ENCODE measurements around the gene WDTC1.
"Not testable (repeated sequence)": the region's sequence is repeated elsewhere in the genome, so short reads cannot be mapped to it uniquely, and the experiment has no call there.

WDTC1 gene, protein sequence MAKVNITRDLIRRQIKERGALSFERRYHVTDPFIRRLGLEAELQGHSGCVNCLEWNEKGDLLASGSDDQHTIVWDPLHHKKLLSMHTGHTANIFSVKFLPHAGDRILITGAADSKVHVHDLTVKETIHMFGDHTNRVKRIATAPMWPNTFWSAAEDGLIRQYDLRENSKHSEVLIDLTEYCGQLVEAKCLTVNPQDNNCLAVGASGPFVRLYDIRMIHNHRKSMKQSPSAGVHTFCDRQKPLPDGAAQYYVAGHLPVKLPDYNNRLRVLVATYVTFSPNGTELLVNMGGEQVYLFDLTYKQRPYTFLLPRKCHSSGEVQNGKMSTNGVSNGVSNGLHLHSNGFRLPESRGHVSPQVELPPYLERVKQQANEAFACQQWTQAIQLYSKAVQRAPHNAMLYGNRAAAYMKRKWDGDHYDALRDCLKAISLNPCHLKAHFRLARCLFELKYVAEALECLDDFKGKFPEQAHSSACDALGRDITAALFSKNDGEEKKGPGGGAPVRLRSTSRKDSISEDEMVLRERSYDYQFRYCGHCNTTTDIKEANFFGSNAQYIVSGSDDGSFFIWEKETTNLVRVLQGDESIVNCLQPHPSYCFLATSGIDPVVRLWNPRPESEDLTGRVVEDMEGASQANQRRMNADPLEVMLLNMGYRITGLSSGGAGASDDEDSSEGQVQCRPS

DNA sequence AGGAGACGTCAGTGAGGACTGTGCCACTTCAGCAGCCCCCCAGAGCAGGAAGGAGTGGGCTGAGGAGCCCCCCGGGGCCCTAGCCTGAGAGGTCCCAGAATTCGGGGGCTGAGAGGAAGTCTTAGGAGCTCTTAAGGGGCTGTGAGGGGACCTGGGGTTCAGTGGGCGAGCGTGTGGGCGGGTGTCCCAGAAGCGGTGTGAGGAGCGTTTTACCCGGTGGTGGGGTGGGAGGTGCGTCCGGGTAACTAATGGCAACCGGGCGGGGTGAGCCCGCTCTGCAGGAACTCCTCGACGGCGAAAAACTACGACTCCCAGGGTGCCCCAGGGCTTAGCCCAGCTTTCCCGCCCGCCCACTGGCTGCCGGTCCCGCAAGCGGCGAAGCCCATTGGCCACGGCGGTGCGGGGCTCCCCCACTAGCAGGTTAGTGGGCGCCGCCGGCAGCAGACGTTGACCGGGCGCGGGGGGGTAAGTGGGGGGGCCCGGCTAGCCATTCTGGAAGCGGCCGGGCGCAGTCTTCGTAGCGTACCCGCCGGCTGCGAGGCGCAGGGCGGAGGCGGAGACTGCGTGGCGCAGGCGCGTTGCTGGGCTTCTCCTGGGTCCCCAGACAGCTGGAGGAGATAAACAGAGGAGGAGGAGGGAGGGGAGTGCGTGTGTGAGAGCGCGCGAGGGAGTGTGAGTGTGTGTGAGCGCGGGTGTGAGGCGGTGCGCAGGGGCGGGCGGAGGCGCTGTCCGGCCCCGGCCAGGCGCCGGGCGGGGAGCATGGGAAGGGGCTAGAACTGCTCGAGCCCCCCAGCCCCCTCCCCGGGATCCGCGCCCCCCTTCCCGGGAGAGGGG is at the start of gene WDTC1:
WDTC1 (plus strand) TSS at position 584 of the 834 bp plus-strand sequence. CDS start 26,423 bp downstream, outside the sequence.
- DNase-seq = peak; percentile 92 to 96

DNA sequence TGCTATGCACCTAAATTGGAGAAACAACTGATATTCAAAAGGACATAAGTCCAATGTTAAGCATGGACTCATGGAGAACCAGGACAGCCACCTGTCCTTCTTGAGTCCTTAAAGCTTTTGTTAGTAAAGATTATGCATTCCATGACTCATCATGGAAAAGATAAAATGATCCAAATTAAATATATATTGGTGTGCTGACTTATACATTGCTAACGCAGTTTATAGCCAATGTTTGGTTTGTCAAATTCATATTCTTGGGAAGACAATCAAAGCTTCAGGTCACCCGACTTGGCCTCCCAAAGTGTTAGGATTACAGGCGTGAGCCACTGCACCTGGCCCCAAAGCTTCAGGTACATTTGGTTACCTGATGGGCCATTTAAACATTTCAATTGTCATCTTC is 49.8 kb upstream of the WDTC1 start:
- not testable (repeated sequence) for DNase-seq

GRCh38 chr1:27192039-27192529 is 42.3 kb upstream of the WDTC1 start:
- no peak for DNase-seq

GRCh38 chr1:27193194-27193593 is 41.2 kb upstream of the WDTC1 start:
- DNase-seq = no peak

DNA sequence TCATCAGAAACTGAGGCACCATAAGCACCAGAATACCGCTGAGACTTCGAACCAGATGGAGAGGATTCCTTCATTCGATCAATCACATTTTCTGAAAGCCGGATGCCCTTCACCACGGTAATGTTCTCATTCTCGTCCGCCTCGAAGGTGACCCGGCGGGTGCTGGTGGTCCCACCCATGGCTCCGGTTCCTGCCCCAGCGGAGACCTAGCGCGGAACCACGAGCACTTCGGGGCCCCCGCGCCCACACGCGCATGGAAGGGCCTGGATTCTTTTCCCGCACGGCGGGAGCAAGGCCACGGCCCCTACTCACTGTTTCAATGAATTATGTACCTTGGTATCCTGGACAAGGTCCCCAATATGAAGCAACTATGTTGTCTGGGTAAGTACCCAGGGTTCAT is 33.1 kb upstream of the WDTC1 start:
- no peak for DNase-seq

DNA sequence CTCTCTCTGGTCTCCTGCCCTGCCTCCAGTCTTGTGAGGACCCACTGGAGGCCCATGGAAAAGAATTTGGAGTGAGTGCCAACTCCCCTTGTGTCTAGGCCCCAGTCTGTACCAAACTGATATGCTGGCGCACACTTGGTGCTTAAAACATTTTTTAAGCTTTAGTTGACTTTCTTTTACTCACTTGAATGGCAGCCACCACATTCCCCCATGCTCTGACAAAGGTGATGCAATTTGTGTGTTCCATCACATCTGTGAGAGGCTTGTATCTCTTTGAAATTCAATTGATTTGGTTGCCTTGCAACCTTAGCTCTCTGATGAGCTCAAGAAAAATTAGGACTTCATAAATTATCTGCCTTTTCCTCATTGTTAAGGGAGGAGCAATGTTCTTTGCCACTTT is 30.5 kb upstream of the WDTC1 start:
- DNase-seq = no peak

DNA sequence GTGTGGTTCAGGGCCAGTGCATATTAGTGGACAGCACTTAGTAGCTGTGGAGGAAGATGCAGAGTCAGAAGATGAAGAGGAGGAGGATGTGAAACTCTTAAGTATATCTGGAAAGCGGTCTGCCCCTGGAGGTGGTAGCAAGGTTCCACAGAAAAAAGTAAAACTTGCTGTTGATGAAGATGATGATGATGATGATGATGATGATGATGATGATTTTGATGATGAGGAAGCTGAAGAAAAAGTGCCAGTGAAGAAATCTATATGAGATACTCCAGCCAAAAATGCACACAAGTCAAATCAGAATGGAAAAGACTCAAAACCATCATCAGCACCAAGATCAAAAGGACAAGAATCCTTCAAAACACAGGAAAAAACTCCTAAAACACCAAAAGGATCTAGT is 27.2 kb upstream of the WDTC1 start:
- DNase-seq = not testable (repeated sequence)

GRCh38 chr1:27208143-27208850 is 26.1 kb upstream of the WDTC1 start:
- not testable (repeated sequence) for DNase-seq

- no peak for DNase-seq
Measured at GRCh38 chr1:27216466-27216865, 18.0 kb upstream of the WDTC1 start.

DNA sequence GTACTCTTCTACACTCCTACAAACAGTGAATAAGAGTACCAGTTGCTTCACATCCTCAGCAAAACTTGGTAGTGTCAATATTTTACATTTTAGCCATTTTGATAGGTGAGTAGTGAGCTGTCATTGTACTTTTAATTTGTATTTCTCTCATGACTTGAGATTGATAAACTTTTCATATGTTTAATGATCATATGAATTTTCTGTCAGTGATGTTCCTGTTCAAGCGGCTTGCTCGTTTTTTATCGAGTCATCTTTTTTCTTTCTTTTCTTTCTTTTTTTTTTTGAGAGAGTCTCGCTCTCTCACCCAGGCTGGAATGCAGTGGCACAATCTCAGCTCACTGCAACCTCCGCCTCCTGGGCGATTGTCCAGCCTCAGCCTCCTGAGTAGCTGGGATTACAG is 17.0 kb upstream of the WDTC1 start:
- no peak for DNase-seq

DNA sequence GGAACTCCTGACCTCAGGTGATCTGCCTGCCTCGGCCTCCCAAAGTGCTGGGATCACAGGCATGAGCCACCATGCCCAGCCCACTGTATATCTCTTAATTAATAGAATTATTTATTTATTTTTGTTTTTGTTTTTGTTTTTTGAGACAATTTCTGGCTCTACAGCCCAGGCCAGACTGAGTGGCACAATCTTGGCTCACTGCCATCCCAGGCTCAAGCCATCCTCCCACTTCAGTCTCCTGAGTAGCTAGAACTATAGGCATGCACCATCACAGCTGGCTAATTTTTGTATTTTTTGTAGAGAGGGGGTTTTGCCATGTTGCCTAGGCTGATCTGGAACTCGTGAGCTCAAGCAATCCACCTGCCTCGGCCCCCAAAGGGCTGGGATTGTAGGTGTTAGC is 15.7 kb upstream of the WDTC1 start:
- peak in 1 of 2 experiments; percentile 53 for DNase-seq

DNA sequence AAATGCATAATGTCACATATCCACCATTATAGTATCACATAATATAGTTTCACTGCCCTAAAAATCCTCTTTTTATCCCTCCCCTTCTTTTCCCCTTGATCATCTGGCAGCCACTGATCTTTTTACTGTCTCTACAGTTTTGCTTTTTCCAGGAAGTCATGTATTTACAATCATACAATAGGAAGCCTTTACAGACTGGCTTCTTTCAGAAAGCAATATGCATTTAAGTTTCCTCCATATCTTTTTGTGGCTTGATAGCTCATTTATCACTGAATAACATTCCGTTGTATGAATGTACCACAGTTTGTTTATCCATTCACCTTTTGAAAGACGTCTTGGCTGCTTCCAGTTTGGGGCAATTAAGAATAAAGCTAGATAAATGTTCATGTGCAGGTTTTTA is 14.3 kb upstream of the WDTC1 start:
- DNase-seq = peak in 1 of 2 experiments; percentile 12

DNA sequence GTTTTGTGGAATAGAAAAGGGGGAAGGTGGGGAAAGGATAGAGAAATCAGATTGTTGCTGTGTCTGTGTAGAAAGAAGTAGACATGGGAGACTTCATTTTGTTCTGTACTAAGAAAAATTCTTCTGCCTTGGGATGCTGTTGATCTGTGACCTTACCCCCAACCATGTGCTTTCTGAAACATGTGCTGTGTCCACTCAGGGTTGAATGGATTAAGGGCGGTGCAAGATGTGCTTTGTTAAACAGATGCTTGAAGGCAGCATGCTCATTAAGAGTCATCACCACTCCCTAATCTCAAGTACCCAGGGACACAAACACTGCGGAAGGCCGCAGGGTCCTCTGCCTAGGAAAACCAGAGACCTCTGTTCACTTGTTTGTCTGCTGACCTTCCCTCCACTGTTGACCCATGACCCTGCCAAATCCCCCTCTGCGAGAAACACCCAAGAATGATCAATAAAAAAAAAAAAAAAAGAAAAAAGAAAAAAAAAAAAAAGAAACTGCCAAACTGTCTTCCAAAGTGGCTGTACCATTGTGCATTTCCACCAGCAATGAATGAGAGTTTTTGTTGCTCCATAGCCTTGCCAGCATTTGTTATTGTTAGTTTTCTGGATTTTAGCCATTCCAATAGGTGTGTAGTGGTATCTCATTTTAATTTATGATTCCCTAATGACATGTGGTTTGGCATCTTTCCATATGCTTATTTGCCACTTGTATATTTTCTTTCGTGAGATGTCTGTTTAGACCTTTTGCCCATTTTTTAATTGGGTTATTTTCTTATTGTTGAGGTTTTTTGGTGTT is 13.5 kb upstream of the WDTC1 start:
- DNase-seq = peak in 1 of 2 experiments; percentile 6

DNA sequence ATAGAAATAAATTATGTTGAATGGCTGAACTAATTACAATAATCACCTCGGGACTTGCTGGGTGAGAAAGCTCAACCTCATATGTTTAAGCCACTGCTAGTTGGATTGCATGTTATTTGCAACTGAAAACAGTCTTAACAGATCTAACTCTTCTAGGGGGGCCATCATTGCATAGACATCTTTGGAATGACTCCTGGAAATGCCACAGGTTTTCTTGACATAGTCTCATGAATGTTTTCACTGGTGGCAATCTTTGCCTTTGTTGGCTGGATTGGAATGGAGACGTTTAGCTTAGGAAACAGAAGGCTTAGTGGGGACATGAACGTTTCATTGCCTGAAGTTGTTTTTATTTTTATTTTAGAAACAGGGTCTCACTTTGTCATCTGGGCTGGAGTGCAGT is 8.8 kb upstream of the WDTC1 start:
- DNase-seq = no peak

DNA sequence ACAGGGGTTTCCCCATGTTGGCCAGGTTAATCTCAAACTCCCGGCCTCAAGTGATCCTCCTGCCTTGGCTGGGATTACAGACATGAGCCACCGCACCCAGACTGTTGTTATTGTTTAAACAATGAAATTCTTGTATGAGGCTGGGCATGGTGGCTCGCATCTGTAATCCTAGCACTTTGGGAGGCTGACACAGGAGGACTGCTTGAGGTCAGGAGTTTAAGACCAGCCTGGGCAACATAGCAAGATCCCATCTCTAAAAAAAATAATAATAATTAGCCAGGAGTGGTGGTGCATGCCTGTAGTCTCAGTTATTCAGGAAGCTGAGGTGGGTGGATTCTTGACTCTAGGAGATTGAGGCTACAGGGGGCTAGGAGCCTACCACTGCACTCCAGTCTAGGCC is 6.7 kb upstream of the WDTC1 start:
- no peak for DNase-seq

DNA sequence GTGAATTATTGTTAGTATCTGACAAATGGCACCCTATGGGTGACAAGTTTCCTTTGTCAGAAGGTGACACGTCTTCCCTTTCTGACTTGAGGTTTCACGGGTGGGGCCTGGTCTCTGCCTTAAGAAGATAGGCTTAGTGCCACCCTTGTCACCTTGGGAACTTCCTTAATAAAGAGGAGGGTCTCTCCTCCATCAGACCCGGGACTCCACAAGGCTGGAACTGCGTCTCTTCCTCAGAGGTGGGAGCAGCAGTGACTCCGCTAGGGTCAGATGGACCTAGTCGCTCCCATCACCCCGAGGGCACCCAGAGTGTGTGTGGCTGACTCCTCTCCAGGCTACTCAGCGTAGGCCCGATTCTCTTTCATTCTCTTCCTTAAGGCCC is 774 bp upstream of the WDTC1 start:
- no peak for DNase-seq

DNA sequence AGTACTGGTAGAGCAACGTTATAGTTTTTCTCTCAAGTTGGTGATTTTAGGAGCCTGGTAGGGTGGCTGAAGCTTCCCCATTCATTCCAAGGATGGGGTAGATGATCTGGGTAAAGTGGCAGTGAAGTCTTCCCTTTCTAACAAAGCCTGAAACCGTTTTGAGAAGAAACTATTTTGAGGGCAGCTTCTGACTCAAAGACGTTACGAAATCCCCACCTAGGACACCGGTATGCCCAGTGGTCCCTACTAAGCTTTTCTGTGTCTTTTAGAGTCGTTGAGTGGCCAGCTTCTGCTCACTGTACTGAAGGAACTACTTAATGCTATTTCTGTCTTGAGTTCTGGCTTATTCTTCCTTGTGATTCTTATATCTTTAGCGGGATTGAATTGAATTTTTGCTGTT is 1.4 kb downstream of the WDTC1 start:
- DNase-seq = no peak

DNA sequence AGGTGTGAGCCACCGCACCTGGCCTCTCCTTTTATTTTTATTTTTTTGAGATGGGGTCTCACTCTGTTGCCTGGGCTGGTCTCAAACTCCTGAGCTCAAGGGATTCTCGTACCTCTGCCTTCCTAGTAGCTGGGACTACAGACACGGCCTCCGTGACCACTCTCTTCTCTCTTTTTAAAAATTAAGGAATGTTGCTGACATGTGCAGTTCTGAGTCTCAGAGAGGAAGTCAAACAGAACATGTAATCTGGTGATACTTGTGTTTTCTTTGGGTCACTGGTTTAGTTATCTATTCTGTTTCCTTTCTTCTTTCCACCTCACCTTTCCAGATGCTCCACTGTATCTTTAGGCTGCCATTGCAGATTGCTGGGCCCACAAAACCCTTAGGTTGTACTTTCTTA is 2.7 kb downstream of the WDTC1 start:
- no peak for DNase-seq

DNA sequence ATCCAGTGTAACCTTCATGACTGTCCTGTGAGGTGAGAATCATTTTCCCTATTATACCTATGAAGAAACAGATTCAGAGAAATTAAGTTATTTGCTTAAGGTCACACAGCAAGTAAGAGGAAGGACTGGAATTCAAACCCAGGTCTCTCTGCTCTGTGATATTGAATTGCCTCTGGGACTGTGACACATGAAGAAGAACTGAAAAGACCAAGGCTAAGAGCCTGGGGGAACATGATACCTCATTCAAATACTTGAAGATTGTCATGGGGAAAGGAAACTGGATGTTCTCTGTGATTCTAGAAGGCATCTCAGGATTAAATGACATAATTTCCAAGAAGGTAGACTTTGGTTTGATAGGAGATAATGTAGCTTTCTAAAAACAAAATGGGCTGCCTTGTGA is 3.6 kb downstream of the WDTC1 start:
- no peak for DNase-seq

DNA sequence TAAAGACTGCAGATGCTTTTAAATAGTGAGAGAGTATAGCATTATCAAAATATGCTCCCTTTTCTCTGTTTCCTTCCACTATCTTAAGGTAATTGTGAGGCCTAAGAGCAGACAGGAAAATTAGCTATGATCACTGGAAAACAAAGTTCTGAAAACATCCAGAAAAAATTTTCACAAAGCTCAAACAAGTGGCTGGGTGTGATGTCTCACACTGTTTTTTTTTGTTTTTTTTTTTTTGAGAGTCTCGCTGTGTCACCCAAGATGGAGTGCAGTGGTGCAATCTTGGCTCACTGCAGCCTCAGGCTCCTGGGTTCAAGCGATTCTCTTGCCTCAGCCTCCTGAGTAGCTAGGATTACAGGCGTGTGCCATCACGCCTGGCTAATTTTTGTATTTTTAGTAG is 7.2 kb downstream of the WDTC1 start:
- no peak for DNase-seq

DNA sequence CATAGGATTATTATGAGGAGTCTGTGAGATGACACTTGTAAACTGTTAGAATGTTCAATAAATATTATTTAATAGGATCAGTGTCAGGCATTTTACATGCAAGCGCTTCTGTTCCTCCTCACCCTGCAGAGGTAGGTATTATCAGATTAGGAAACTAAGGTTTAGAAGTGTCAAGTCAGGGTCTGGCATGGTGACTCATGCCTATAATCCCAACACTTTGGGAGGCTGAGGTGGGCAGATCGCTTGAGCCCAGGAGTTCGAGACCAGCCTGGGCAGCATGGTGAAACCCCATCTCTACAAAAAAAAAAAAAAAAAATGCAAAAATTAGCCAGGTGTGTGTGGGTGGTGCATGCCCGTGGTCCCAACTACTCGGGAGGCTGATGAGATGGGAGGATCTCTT is 9.2 kb downstream of the WDTC1 start:
- DNase-seq = peak in 1 of 2 experiments; percentile 76

- DNase-seq = no peak
Measured at GRCh38 chr1:27246194-27246593, 11.8 kb downstream of the WDTC1 start.
